Measurements from ENCODE around the gene CFAP54. TPM values are rescaled to one million over a fixed set of nuclear protein-coding genes. Genes with fewer than 3 reads are reported as not detected.
"Not testable (repeated sequence)": the region's sequence is repeated elsewhere in the genome, so short reads cannot be mapped to it uniquely, and the experiment has no call there.

CFAP54 gene
- total RNA-seq, 4 donors from 2014 or later = 3.0 to 5.4 (median 4.1) TPM

DNA sequence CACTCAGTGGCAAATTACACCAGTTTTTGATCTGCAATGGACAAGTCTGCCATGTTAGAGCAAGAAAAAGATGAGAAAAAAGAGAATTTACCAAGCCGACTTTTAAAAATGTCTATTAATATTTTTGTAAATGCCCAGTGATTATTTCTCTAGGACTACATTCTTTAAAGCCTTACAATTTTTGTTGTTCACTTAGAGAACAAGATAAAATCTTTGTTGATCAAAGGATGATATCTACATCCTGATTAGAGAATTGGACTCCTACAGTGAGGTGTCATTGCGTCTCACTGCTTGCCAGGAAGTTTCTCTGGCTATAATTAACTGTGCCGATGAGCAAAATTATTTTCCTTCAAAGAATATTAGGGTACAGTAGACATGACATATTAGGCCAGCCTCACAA, 1.7 kb upstream of the CFAP54 start:
- no peak overlapping the region for H3K4me3 ChIP-seq (replicated peaks in 1 of 3)
- H3K36me3 ChIP-seq = no peaks in the 10 kb centered on the region
- no peaks in the 10 kb centered on the region for H3K9me3 ChIP-seq
- TF ChIP-seq, protein P1, sequence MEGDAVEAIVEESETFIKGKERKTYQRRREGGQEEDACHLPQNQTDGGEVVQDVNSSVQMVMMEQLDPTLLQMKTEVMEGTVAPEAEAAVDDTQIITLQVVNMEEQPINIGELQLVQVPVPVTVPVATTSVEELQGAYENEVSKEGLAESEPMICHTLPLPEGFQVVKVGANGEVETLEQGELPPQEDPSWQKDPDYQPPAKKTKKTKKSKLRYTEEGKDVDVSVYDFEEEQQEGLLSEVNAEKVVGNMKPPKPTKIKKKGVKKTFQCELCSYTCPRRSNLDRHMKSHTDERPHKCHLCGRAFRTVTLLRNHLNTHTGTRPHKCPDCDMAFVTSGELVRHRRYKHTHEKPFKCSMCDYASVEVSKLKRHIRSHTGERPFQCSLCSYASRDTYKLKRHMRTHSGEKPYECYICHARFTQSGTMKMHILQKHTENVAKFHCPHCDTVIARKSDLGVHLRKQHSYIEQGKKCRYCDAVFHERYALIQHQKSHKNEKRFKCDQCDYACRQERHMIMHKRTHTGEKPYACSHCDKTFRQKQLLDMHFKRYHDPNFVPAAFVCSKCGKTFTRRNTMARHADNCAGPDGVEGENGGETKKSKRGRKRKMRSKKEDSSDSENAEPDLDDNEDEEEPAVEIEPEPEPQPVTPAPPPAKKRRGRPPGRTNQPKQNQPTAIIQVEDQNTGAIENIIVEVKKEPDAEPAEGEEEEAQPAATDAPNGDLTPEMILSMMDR (IDR thresholded peaks at IDR 0.05) = no peak
- no peak for DNase-seq
- intact Hi-C loops (cut with DNase I) = no loop called here
- WGBS, 2 donors = 77 to 80% methylated on average over 3 of the region's 3 CpGs
- no peaks in the 10 kb centered on the region for H3K27me3 ChIP-seq
- no peak overlapping the region for H3K27ac ChIP-seq
- no peaks in the 10 kb centered on the region for H3K4me1 ChIP-seq

DNA sequence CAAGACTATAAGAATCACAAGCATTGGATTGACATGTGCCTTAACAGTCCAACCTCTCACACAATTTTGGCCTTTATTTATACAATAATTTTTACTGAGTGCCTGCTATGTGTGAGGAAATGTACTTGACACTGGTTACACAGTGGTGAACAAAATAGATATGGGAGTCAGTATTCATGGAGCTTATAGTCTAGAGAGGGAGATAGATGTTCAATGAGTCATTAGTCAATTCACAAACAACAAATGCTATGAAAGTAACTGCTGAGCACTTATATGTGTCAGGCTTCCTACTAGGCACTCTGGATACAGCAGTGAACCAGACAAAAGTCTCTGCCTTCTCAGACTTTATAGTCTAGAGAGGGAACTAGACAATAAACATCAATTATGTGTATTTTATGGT, 3.7 kb downstream of the CFAP54 start:
- no peak overlapping the region for H3K27ac ChIP-seq
- intact Hi-C loops (cut with DNase I) = no loop called here
- no peak overlapping the region for H3K4me3 ChIP-seq (replicated peaks in 1 of 3)
- no peaks in the 10 kb centered on the region for H3K4me1 ChIP-seq
- H3K27me3 ChIP-seq = no peaks in the 10 kb centered on the region
- TF ChIP-seq, protein P1 (IDR thresholded peaks at IDR 0.05) = no peak
- TF ChIP-seq POLR2A (IDR thresholded peaks at IDR 0.05) = no peak
- no peaks in the 10 kb centered on the region for H3K9me3 ChIP-seq
- H3K36me3 ChIP-seq = no peaks in the 10 kb centered on the region
- DNase-seq = no peak

DNA sequence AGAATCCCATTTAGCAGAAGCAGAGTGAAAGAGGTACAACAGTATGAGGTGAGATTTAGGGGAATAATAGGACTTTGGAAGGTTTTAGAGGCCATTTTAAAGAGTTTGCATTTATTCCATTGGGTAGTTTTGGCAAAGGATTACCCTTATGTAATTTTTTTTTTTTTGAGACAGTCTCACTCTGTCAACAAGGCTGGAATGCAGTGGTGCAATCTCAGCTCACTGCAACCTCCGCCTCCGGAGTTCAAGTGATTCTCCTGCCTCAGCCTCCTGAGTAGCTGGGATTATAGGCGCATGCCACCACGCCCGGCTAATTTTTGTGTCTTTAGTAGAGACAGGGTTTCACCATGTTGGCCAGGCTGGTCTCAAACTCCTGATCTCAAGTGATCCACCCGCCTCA, 4.8 kb downstream of the CFAP54 start:
- 94 to 96% methylated on average over 6 of the region's 6 CpGs for WGBS, 2 donors
- H3K27ac ChIP-seq; DNase-seq; H3K4me1 ChIP-seq; H3K4me3 ChIP-seq (replicated peaks in 1 of 3); intact Hi-C loops (cut with DNase I); H3K9me3 ChIP-seq; H3K27me3 ChIP-seq; H3K36me3 ChIP-seq: not testable (repeated sequence)

DNA sequence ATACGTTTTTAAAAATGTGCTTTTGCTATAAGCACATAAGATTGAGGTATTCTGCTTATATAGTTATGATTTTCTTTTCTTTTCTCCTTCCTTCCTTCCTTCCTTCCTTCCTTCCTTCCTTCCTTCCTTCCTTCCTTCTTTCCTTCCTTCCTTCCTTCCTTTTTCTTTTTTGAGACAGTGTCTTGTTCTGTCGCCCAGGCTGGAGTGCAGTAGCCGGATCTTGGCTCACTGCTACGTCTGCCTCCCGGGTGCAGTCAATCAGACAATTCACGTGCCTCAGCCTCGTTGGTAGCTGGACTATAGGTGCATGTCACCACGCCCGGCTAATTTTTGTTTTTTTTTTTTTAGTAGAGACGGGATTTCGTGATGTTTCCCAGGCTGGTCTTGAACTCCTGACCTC, 5.8 kb downstream of the CFAP54 start:
- no peak for DNase-seq
- TF ChIP-seq, protein P1 (IDR thresholded peaks at IDR 0.05) = no peak
- no peak for TF ChIP-seq POLR2A (IDR thresholded peaks at IDR 0.05)
- Histone ChIP-seq H3K9me3 (no peaks in the 10 kb centered on the region), H3K27me3 (no peaks in the 10 kb centered on the region), H3K27ac (no peak overlapping the region), H3K4me3 (replicated peaks in 1 of 3) (no peak overlapping the region), H3K4me1 (no peaks in the 10 kb centered on the region), H3K36me3 (no peaks in the 10 kb centered on the region)
- intact Hi-C loops (cut with DNase I) = no loop called here
- 74 to 83% methylated on average over 11 of the region's 11 CpGs for WGBS, 2 donors

DNA sequence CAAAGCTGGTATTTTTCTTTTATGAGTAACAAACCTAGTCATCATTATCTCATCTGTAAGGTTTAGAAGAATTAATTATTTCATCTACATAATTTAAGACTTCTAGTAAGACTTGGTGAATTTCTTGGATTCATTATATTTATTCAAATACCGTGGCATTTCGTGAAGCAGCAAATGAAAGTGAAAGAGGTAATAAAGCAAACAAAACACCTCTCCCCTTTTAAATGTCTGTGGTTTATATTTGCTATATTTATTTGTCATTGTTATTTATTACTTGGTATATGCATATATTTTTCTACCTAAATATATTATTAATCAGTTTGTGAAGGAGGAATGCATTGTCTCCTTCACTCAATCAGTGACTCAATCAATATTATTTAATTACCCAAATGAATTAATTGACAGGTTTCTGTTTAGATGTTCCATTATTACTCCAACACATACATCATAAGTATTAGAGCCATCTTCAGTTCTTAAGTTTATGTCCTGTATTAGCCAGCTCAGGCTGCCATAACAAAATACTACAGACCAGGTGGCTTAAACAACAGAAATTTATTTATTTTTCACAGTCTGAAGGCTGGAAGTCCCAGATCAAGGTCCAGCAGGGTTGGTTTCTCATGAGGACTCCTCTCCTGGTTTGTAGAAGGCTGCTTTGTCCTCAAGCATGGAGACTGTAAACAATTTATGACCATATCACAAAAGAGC, 6.6 kb downstream of the CFAP54 start:
- TF ChIP-seq, protein P1 (IDR thresholded peaks at IDR 0.05) = no peak
- no peak for TF ChIP-seq POLR2A (IDR thresholded peaks at IDR 0.05)
- intact Hi-C loops (cut with DNase I) = no loop called here
- DNase-seq = no peak
- Histone ChIP-seq H3K36me3 (no peaks in the 10 kb centered on the region), H3K27ac (peak overlapping the region in 1 of 3 donors; percentile 19), H3K4me1 (no peaks in the 10 kb centered on the region), H3K9me3 (no peaks in the 10 kb centered on the region), H3K27me3 (no peaks in the 10 kb centered on the region), H3K4me3 (replicated peaks in 1 of 3) (no peak overlapping the region)
- 67 to 81% methylated on average over 2 of the region's 2 CpGs for WGBS, 2 donors

Data from thyroid gland (tissue), 4 donors.